Body of pancreas (tissue), 4 donors: Measurements from ENCODE around the gene NUDT9.

ENCODE experiments used
- CTCF ChIP-seq, 7 experiments: fragments of 450-650 bp in 4 of 7; fragments of 200-600 bp in 3 of 7; sonication (generic) in 3 of 7; IDR thresholded peaks; one replicate each; pipeline ENCODE4 v1.5.1; 2016 to 2019; ENCODE audit warnings: antibody characterized with exemption in 7 of 7
- POLR2A ChIP-seq, 3 donors: fragments of 450-650 bp; IDR thresholded peaks; one replicate each; pipeline ENCODE4 v1.6.1; 2016; ENCODE audit warnings: antibody characterized with exemption in 3 of 3, mild to moderate bottlenecking in 2 of 3

- no peak for TF ChIP-seq CTCF (IDR thresholded peaks at IDR 0.05)
- no peak for TF ChIP-seq POLR2A (IDR thresholded peaks at IDR 0.05)
Observed at GRCh38 chr4:87428979-87429378, 6.6 kb downstream of the NUDT9 start.
